Esophagus squamous epithelium (tissue), 4 donors: Measurements from ENCODE around the gene RSPH6A.

Experiments used
- CTCF ChIP-seq, 6 experiments: fragments of 450-650 bp in 4 of 6; fragments of 200-600 bp in 2 of 6; sonication (generic) in 2 of 6; IDR thresholded peaks; one replicate each; pipeline ENCODE4 v1.5.1; 2016 to 2019; ENCODE audit warnings: antibody characterized with exemption in 6 of 6, mild to moderate bottlenecking in 4 of 6, moderate library complexity in 4 of 6
- POLR2A ChIP-seq, 4 donors: fragments of 450-650 bp; IDR thresholded peaks; one replicate each; pipeline ENCODE4 v1.6.1; 2017; ENCODE audit warnings: antibody characterized with exemption in 4 of 4, mild to moderate bottlenecking in 4 of 4, moderate library complexity in 3 of 4

- TF ChIP-seq CTCF (IDR thresholded peaks at IDR 0.05) (no peak), POLR2A (IDR thresholded peaks at IDR 0.05) (no peak)
Observed at GRCh38 chr19:45785781-45786532, 29.2 kb downstream of the RSPH6A start.
